ENCODE results near the gene TSSK6. TPM values are rescaled to one million over a fixed set of nuclear protein-coding genes. Genes with fewer than 3 reads are reported as not detected.
"Not testable (repeated sequence)": the region's sequence is repeated elsewhere in the genome, so short reads cannot be mapped to it uniquely, and the experiment has no call there.

TSSK6 gene
- total RNA-seq, 1 donor from 2014 or later, result 1.8 TPM

GRCh38 chr19:19488875-19489690 lies 26.3 kb downstream of the TSSK6 start:
- DNase-seq (ENCODE audit: low spot score), result peak; percentile 87
- ATAC-seq, result peak; percentile 53

GRCh38 chr19:19487950-19488874 lies 27.1 kb downstream of the TSSK6 start:
- peak; percentile 73 for DNase-seq (ENCODE audit: low spot score)
- peak; percentile 42 for ATAC-seq

DNA sequence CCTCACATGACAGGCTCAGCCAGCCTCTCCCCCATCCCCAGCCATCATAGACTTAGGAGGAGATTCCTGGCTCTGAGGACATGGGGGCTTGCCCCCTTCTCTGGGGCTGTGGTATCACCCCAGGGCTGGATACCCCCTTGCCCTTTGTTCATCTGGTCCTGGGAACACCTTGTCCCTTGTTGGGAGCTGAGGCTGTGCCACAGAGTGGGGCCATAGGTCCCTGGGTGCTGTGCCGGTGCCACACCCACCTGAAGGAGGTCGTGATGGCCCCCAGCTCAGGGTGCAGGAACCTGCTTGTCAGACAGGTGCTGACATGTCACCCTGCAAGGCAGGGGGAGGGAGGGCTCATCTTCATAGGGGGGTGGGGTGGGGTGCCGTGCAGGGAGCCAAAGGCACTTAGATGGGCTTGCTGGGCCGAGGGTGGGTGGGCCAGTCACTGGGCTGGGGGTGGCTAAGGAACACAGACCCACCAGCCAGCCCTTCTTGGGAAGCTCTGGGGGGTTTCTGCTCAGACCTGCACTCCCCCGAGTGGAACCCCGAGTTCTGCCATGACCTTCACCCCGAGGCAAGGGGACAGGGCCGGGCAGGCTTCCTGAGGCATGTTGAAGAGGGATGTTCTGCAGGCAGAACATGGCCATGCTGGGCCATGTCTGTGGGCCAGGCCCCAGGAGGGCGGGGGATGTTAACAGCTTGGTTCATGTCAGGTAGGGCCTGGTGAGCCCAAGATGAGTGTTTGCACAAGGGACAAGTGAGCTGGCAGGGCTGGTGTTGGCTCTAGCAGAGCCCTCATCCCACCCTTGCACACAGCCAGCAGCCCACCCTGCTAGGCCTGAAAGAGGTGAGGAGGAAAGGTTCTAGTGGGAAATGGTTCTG lies 28.0 kb downstream of the TSSK6 start:
- DNase-seq (ENCODE audit: low spot score) (no peak), ATAC-seq (no peak)

DNA sequence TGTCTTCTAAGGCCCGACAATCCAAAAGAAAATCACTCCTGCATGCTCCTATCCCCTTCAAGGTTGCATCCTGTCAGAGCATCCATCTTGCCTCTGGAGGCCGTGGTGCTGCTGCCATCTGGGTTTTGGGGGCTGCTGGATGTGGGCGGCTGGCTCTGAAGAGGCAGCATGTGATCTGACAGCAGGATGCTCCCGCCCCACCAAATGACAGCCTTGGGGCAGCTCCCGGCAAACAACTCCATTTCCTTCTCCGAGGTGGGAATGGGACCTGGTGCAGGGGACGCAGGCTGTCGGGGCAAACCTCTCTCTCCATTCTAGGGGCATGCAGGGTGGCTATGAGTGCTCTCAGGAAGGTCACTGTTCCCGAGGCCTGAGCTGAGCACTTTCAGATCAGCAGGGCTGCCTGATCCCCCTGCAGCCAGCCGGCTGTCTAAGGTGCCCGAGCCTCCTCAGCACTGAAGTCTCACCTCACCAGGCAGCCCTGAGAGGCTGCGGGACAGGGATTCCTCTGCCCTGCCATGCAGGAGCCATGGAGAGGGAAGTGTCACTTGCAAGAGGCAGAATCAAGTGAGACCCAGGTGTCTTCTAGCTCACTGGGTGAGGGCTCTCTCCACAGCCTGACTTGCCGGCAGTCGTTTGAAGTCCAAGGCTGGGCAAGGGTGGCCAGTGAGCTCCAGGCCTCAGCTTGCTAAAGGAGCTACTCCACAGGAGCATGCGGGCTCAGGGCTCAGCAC lies 28.8 kb downstream of the TSSK6 start:
- ATAC-seq (no peak), DNase-seq (ENCODE audit: low spot score) (no peak)

- ATAC-seq (no peak), DNase-seq (ENCODE audit: low spot score) (no peak)
Observed at GRCh38 chr19:19485998-19486290, 29.4 kb downstream of the TSSK6 start.

DNA sequence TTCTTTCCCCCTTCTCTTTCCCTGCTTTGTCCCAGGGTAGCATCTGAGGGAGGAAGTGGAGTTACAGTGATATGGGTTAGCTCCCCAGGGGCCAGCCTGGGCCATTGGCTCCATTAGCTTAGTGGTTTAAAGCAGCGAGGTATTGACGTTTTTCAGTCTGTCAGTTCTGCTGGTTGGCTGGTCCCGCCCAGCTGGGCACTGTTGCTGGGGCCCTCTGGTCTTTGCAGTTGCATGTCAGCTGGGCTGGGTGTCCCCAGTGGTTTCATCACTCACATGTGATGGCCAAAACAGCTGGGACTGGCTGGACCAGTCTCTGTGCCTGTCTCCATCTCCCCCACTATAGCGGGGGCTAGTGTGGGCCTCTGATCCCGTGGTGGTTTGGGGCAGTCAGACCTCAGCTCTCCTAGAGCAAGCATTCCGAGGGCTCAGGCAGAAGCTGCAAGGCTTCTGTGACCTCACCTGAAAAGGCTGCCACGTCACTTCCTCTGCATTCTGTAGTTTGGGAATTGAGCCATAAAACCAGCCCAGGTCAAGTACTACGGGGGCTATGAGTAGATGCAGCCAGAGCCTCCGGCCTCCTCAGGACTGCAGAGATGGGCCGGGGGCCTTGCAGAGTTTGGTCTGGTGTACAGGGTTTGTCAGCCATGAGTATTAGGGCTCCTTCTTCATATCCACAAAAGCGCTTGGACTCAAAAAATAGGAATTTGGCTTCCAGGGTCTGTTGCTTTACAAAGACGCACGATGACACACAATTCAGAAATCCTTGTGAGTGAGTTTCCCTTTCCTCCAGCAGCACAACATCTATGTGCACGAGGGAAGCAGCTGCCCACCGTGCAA lies 30.0 kb downstream of the TSSK6 start:
- no peak for ATAC-seq
- no peak for DNase-seq (ENCODE audit: low spot score)

GRCh38 chr19:19482809-19483596 lies 32.3 kb downstream of the TSSK6 start:
- ATAC-seq, result no peak
- no peak for DNase-seq (ENCODE audit: low spot score)

DNA sequence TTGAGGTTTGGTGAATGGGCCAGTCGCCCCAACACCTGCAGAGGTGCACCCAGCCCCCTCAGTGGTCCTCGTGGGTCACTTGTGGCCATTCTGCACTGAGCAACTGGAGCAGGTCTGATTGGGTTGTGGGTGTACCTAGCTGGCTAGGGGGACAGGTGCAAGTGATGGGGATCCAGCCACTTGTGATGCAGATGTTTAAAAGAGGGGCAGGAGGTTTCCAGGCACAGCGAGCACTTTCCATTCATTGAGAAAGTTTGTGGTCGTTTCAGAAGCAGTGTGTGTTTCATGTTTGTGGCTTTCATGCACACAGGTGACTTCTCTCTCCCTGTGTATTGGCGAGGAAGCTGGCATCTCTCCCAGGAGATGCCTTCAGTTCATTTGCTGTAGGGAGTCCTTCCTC lies 34.7 kb downstream of the TSSK6 start:
- DNase-seq (ENCODE audit: low spot score) (no peak), ATAC-seq (no peak)

- DNase-seq (ENCODE audit: low spot score) (no peak), ATAC-seq (peak; percentile 84)
Observed at GRCh38 chr19:19477705-19478383, 37.5 kb downstream of the TSSK6 start.

DNA sequence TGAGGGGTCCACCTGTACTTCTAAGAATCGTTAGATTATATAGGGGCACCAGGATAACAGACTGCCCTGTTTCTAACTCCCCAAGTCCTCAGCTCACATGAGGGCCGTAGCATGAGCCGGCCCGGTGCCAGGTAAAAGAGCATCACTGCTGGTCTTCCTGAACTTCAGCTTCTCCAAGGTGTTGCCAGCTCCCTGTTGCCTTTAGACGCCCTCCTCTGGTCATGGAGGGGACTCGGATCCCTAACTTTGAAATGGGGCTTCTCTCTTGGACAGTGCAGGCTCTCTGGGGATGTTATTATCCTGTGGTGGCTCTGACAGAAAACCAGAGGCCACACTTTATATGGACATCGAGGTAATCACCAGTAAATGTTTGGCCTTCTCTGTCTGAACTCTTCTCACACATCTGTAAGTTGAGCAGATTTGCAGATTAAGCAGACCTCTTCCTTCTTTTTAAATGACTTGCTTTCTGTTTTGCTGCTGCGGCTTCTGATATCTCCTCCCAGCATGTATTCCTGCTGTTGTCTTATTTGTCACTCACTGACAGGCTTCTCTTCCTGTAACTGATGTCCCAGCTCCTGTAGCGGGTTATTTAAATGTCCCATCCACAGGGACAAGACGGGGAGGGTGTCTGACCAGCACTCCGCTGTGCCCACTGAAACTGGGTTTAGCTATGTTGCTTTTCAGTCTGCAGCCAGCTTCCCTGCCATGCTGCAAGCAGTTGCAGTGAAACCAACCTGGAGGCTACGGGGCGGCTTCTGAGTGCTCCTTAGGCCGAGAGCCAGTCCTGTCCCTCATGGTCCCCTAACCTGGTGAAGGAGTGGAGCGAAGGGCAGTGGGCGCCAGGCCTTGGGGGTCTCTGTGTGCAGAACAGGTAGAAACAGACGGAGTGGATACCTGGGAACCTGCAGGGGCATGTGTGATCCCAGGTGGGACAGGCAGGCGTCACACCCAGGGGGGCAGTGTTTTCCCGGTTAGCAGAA lies 39.2 kb downstream of the TSSK6 start:
- no peak for DNase-seq (ENCODE audit: low spot score)
- ATAC-seq, result peak; percentile 50

GRCh38 chr19:19475015-19475765 lies 40.2 kb downstream of the TSSK6 start:
- DNase-seq (ENCODE audit: low spot score), result no peak
- ATAC-seq, result no peak

DNA sequence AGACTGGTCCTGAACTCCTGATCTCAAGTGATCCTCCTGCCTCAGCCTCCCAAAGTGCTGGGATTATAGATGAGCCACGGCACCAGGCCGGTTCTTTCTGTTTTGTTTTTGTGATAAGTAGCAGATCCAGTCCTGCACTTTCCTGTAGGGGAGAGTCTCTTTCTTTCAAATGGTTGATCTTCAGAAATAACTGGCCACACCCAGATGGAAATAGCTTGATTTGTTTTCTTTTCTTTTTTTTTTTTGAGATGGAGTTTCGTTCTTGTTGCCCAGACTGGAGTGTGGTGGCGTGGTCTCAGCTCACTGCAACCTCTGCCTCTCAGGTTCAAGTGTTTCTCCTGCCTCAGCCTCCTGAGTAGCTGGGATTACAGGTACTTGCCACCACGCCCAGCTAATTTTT lies 43.2 kb downstream of the TSSK6 start:
- DNase-seq (ENCODE audit: low spot score); ATAC-seq: not testable (repeated sequence)

DNA sequence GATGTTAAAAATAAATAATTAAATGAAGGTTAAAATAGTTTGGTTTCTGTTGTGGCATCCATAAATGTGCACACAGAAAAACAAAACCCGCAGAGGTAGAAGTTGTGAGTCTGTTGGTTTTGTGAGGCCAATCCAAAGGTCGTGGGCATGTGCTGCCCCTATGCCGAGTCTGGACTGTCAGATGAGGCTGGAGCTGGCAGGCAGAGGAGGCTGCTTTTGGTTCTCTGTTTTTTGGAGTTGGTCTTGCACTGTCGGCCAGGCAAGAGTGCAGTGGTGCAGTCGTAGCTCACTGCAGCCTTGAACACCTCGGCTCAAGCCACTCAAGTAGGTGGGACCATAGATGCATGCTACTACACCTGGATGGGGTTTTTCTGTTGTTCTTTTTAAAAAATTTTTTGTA lies 43.7 kb downstream of the TSSK6 start:
- no peak for DNase-seq (ENCODE audit: low spot score)
- ATAC-seq, result peak; percentile 66

DNA sequence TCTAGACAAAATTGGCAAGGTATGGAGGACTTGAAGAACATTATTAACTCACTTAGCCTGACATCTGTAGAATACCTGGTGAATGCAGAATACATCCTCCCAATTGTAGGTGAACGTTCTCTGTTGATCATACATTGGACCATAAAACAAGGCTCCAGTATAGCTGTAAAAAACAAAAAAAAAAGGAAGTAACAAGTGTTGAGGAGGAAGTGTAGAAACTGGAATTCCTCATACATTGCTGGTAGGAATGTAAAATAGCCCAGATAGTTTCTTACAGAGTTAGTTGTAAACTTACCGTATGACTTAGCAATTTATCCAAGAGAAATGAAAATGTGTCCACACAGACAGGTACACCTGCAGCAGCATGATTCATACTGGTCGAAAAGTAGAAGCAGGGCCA lies 44.8 kb downstream of the TSSK6 start:
- ATAC-seq, result no peak

GRCh38 chr19:19468424-19469050 lies 46.8 kb downstream of the TSSK6 start:
- no peak for DNase-seq (ENCODE audit: low spot score)
- ATAC-seq, result no peak

More for the DNA sequence above, 44.8 kb downstream of the TSSK6 start:
- no peak for DNase-seq (ENCODE audit: low spot score)

DNA sequence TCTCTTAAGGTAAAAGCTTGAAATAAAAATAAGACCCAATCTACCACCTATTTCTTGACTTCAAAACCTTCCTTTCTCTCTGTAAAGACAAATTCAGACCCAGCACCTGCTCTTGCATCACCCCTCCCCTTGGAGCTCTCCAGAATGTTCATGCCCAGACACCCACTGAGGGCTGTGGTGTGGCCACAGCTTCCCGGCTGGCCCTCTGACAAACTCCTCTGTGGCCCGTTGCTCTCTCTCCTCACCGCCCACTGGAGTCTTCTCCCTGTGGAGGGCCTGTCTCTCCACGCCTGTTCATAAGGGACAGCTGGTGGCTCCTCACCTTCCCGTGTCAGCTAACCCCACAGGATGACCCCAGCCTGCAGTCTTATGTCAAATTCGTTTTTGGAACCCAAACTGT lies 49.1 kb downstream of the TSSK6 start:
- DNase-seq (ENCODE audit: low spot score) (no peak), ATAC-seq (no peak)

Measured in left lobe of liver (tissue), 2 donors.